HG03135 (cell line): Measurements from ENCODE around the gene MAML3.

Experiments
- ATAC-seq: cut with Tn5 transposase; IDR thresholded peaks from one replicate; pipeline ENCODE4 v1.9.1; 2021; ENCODE audit warnings: mild to moderate bottlenecking, moderate library complexity; ENCODE audit not compliant: unreplicated experiment

Gene MAML3

GRCh38 chr4:139907001-139907809 lies 246.8 kb downstream of the MAML3 start:
- peak; percentile 52 for ATAC-seq

GRCh38 chr4:139905489-139905888 lies 248.5 kb downstream of the MAML3 start:
- ATAC-seq, result no peak

GRCh38 chr4:139904406-139904805 lies 249.6 kb downstream of the MAML3 start:
- no peak for ATAC-seq

- no peak for ATAC-seq
Observed at GRCh38 chr4:139903845-139904244, 250.1 kb downstream of the MAML3 start.

GRCh38 chr4:139902321-139903320 lies 251.4 kb downstream of the MAML3 start:
- no peak for ATAC-seq

GRCh38 chr4:139901531-139902320 lies 252.3 kb downstream of the MAML3 start:
- no peak for ATAC-seq

GRCh38 chr4:139900964-139901376 lies 253.0 kb downstream of the MAML3 start:
- ATAC-seq, result no peak

- ATAC-seq, result no peak
Observed at GRCh38 chr4:139899346-139899745, 254.6 kb downstream of the MAML3 start.

GRCh38 chr4:139898293-139898692 lies 255.7 kb downstream of the MAML3 start:
- ATAC-seq, result peak; percentile 72

GRCh38 chr4:139896091-139896604 lies 257.8 kb downstream of the MAML3 start:
- ATAC-seq, result no peak

GRCh38 chr4:139893801-139894200 lies 260.2 kb downstream of the MAML3 start:
- ATAC-seq, result no peak

- no peak for ATAC-seq
Observed at GRCh38 chr4:139892973-139893736, 260.8 kb downstream of the MAML3 start.

GRCh38 chr4:139890816-139891215 lies 263.2 kb downstream of the MAML3 start:
- ATAC-seq, result no peak

GRCh38 chr4:139889901-139890300 lies 264.1 kb downstream of the MAML3 start:
- ATAC-seq, result no peak

- ATAC-seq, result no peak
Observed at GRCh38 chr4:139889264-139889663, 264.7 kb downstream of the MAML3 start.

- peak; percentile 60 for ATAC-seq
Observed at GRCh38 chr4:139887962-139888735, 265.8 kb downstream of the MAML3 start.

- ATAC-seq, result no peak
Observed at GRCh38 chr4:139887376-139887802, 266.6 kb downstream of the MAML3 start.

GRCh38 chr4:139886798-139887197 lies 267.2 kb downstream of the MAML3 start:
- no peak for ATAC-seq

- ATAC-seq, result no peak
Observed at GRCh38 chr4:139884438-139884837, 269.5 kb downstream of the MAML3 start.
